ENCODE data around the gene LMBR1. TPM values are rescaled to one million over a fixed set of nuclear protein-coding genes. Genes with fewer than 3 reads are reported as not detected.

LMBR1 gene
- total RNA-seq, 2 experiments from 2014 or later = 114 to 136 TPM

- Histone ChIP-seq H3K79me2 (ENCODE audit: insufficient read depth, low read depth, low read length) (no peaks in the 10 kb centered on the region), H2AFZ (ENCODE audit: low read length) (no peak overlapping the region), H3K9me3 (ENCODE audit: low read length) (no peaks in the 10 kb centered on the region), H4K20me1 (ENCODE audit: insufficient read depth, low read length) (no peaks in the 10 kb centered on the region), H3K9me2 (ENCODE audit: insufficient read depth, low read length) (no peaks in the 10 kb centered on the region), H3K27ac (ENCODE audit: low read depth, low read length, poor library complexity, severe bottlenecking) (no peak overlapping the region), H3K4me3 (ENCODE audit: low read depth, low read length, poor library complexity, severe bottlenecking) (no peak overlapping the region), H3K36me3 (ENCODE audit: insufficient read depth, low read length) (peaks cover 32% of the 10 kb centered on the region), H3K4me1 (ENCODE audit: insufficient read depth, low read length, poor library complexity, severe bottlenecking) (no peaks in the 10 kb centered on the region), H3K4me2 (ENCODE audit: low read length) (no peak overlapping the region)
- TF ChIP-seq EZH2phosphoT487 (IDR thresholded peaks at IDR 0.05; ENCODE audit: borderline replicate concordance, low read depth, low read length) = no peak
- TF ChIP-seq, protein P1, sequence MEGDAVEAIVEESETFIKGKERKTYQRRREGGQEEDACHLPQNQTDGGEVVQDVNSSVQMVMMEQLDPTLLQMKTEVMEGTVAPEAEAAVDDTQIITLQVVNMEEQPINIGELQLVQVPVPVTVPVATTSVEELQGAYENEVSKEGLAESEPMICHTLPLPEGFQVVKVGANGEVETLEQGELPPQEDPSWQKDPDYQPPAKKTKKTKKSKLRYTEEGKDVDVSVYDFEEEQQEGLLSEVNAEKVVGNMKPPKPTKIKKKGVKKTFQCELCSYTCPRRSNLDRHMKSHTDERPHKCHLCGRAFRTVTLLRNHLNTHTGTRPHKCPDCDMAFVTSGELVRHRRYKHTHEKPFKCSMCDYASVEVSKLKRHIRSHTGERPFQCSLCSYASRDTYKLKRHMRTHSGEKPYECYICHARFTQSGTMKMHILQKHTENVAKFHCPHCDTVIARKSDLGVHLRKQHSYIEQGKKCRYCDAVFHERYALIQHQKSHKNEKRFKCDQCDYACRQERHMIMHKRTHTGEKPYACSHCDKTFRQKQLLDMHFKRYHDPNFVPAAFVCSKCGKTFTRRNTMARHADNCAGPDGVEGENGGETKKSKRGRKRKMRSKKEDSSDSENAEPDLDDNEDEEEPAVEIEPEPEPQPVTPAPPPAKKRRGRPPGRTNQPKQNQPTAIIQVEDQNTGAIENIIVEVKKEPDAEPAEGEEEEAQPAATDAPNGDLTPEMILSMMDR (conservative IDR thresholded peaks at IDR 0.05; ENCODE audit: low read length) = no peak
- CTCF ChIA-PET (ENCODE audit: unreplicated experiment) = no interaction called here
- no peak for DNase-seq (ENCODE audit: low spot score)
- intact Hi-C loops (cut with micrococcal nuclease; ENCODE audit: unreplicated experiment) = no loop called here
- BruUV-seq (replicated peaks) = no TSS peak
- POLR2A ChIA-PET = interaction anchor here (0.6 to 0.8 kb wide), 2 partner anchors 11 to 82 kb away, joined by 4 read pairs; no protein-coding TSS in a partner anchor
These were observed 100.4 kb downstream of the LMBR1 start for GRCh38 chr7:156792611-156793010.

- no peak for DNase-seq (ENCODE audit: low spot score)
- Histone ChIP-seq H3K9me2 (ENCODE audit: insufficient read depth, low read length) (no peaks in the 10 kb centered on the region), H3K9me3 (ENCODE audit: low read length) (no peaks in the 10 kb centered on the region), H3K27ac (ENCODE audit: low read depth, low read length, poor library complexity, severe bottlenecking) (no peak overlapping the region), H3K4me3 (ENCODE audit: low read depth, low read length, poor library complexity, severe bottlenecking) (no peak overlapping the region), H2AFZ (ENCODE audit: low read length) (no peak overlapping the region), H4K20me1 (ENCODE audit: insufficient read depth, low read length) (no peaks in the 10 kb centered on the region), H3K36me3 (ENCODE audit: insufficient read depth, low read length) (peaks cover 31% of the 10 kb centered on the region), H3K4me1 (ENCODE audit: insufficient read depth, low read length, poor library complexity, severe bottlenecking) (no peaks in the 10 kb centered on the region), H3K4me2 (ENCODE audit: low read length) (no peak overlapping the region), H3K79me2 (ENCODE audit: insufficient read depth, low read depth, low read length) (no peaks in the 10 kb centered on the region)
- ChIA-PET POLR2A (interaction anchor here (0.6 to 1.4 kb wide), 3 partner anchors 8 to 13 kb away, joined by 3 to 4 read pairs (median 3); no protein-coding TSS in a partner anchor), CTCF (ENCODE audit: unreplicated experiment) (no interaction called here)
- TF ChIP-seq EZH2phosphoT487 (IDR thresholded peaks at IDR 0.05; ENCODE audit: borderline replicate concordance, low read depth, low read length) = no peak
- no TSS peak for BruUV-seq (replicated peaks)
- intact Hi-C loops (cut with micrococcal nuclease; ENCODE audit: unreplicated experiment) = no loop called here
These were observed 101.7 kb downstream of the LMBR1 start for GRCh38 chr7:156791241-156791640.

GRCh38 chr7:156790264-156790663 is 102.7 kb downstream of the LMBR1 start:
- Histone ChIP-seq H3K27ac (ENCODE audit: low read depth, low read length, poor library complexity, severe bottlenecking) (no peak overlapping the region), H3K4me2 (ENCODE audit: low read length) (no peak overlapping the region), H2AFZ (ENCODE audit: low read length) (no peak overlapping the region), H3K4me3 (ENCODE audit: low read depth, low read length, poor library complexity, severe bottlenecking) (no peak overlapping the region), H4K20me1 (ENCODE audit: insufficient read depth, low read length) (no peaks in the 10 kb centered on the region), H3K36me3 (ENCODE audit: insufficient read depth, low read length) (peaks cover 22% of the 10 kb centered on the region), H3K4me1 (ENCODE audit: insufficient read depth, low read length, poor library complexity, severe bottlenecking) (no peaks in the 10 kb centered on the region), H3K9me3 (ENCODE audit: low read length) (no peaks in the 10 kb centered on the region), H3K9me2 (ENCODE audit: insufficient read depth, low read length) (no peaks in the 10 kb centered on the region), H3K79me2 (ENCODE audit: insufficient read depth, low read depth, low read length) (no peaks in the 10 kb centered on the region)
- ChIA-PET POLR2A (interaction anchor here (1.2 to 1.4 kb wide), 2 partner anchors 10 to 12 kb away, joined by 3 read pairs; no protein-coding TSS in a partner anchor), CTCF (ENCODE audit: unreplicated experiment) (no interaction called here)
- no TSS peak for BruUV-seq (replicated peaks)
- intact Hi-C loops (cut with micrococcal nuclease; ENCODE audit: unreplicated experiment) = no loop called here
- no peak for DNase-seq (ENCODE audit: low spot score)
- TF ChIP-seq EZH2phosphoT487 (IDR thresholded peaks at IDR 0.05; ENCODE audit: borderline replicate concordance, low read depth, low read length) = no peak
- TF ChIP-seq, protein P1 (conservative IDR thresholded peaks at IDR 0.05; ENCODE audit: low read length) = no peak
